Endothelial cell of umbilical vein (primary cell): Measurements from ENCODE around the gene MMP25. TPM values are rescaled to one million over a fixed set of nuclear protein-coding genes. Genes with fewer than 3 reads are reported as not detected.
A peak's percentile ranks its signal among the peaks of the same experiment; 100 is the strongest.

ENCODE experiments used
- BruUV-seq: library from RNA; stranded (reverse); fragments of 400-500 nt; replicated peaks from 2 replicates; lab custom pipeline; 2021; lab: Mats Ljungman, UMichigan
- CTCF ChIA-PET: fragments of 300-600, 350-600 bp; sonication (Branson Sonifier 250); formaldehyde crosslinking; loops from one replicate; lab custom pipeline; 2021; ENCODE audit warnings: antibody characterized with exemption, inconsistent platforms; lab: Charles Lee
- POLR2A ChIA-PET: fragments of 300-600, 350-600 bp; sonication (Branson Sonifier 250); formaldehyde crosslinking; loops from one replicate; lab custom pipeline; 2021; ENCODE audit warnings: antibody characterized with exemption, inconsistent platforms; lab: Charles Lee
- DNase-seq: peaks from one replicate; pipeline ENCODE4 v3.0.0-alpha.2; 2011; ENCODE audit warnings: low read depth, low spot score
- FAIRE-seq: peaks from 2 replicates; lab custom pipeline; 2011; peaks lifted over from hg19 to GRCh38; lab: Jason Lieb, UNC
- H2AFZ ChIP-seq: 2 replicates; pipeline ENCODE4 v1.6.0; 2012; ENCODE audit warnings: low read depth, low read length, control low read depth, inconsistent platforms
- H3K27ac ChIP-seq: 2 replicates; pipeline ENCODE4 v1.5.1; 2011; ENCODE audit warnings: low read depth, mild to moderate bottlenecking, control low read depth, low read length, moderate library complexity; ENCODE audit not compliant: insufficient read depth
- H3K27me3 ChIP-seq, 2 experiments: 2 replicates each; pipeline versions ENCODE4 v1.6.0 to v1.6.1; 2011; ENCODE audit warnings: low read length in 2 of 2, mixed read lengths in 1 of 2; ENCODE audit not compliant: control insufficient read depth in 2 of 2, insufficient read depth in 2 of 2
- H3K36me3 ChIP-seq, 2 experiments: 2 replicates in 1 of 2; 3 replicates in 1 of 2; pipeline ENCODE4 v1.5.1; 2011; ENCODE audit warnings: low read length in 2 of 2, mild to moderate bottlenecking in 1 of 2, moderate library complexity in 1 of 2; ENCODE audit not compliant: control insufficient read depth in 2 of 2, insufficient read depth in 2 of 2; ENCODE audit errors: extremely low read depth in 1 of 2
- H3K4me1 ChIP-seq: 3 replicates; pipeline ENCODE4 v1.5.1; 2011; ENCODE audit warnings: mild to moderate bottlenecking, low read length; ENCODE audit not compliant: control insufficient read depth, insufficient read depth; ENCODE audit errors: extremely low read depth
- H3K4me2 ChIP-seq: 2 replicates; pipeline ENCODE4 v1.6.1; 2011; ENCODE audit warnings: low read length, control low read depth, mixed read lengths; ENCODE audit not compliant: insufficient read depth
- H3K4me3 ChIP-seq, 3 experiments: fragments of 200-600 bp in 1 of 3; sonication (generic), shearing (Covaris generic) in 1 of 3; replicated peaks in 1 of 3; 2 replicates each; pipeline ENCODE4 v1.5.1; 2011 to 2016; ENCODE audit warnings: control low read depth in 3 of 3, low read length in 3 of 3, mild to moderate bottlenecking in 2 of 3, inconsistent platforms in 1 of 3, low read depth in 1 of 3, moderate library complexity in 1 of 3; ENCODE audit not compliant: insufficient read depth in 1 of 3
- H3K79me2 ChIP-seq: 2 replicates; pipeline ENCODE4 v1.6.0; 2012; ENCODE audit warnings: low read length, inconsistent platforms; ENCODE audit not compliant: control insufficient read depth, insufficient read depth
- H3K9ac ChIP-seq: replicated peaks from 2 replicates; pipeline ENCODE3; 2011; ENCODE audit warnings: low read length, control low read depth; ENCODE audit not compliant: insufficient read depth; ENCODE audit errors: extremely low read depth
- H3K9me1 ChIP-seq: replicated peaks from 3 replicates; pipeline ENCODE4 v1.6.0; 2011; ENCODE audit warnings: mild to moderate bottlenecking, low read length; ENCODE audit not compliant: control insufficient read depth, insufficient read depth; ENCODE audit errors: extremely low read depth
- H3K9me3 ChIP-seq: replicated peaks from 2 replicates; pipeline ENCODE4 v1.5.1; 2012; ENCODE audit warnings: low read length, inconsistent platforms; ENCODE audit not compliant: control insufficient read depth, insufficient read depth
- H4K20me1 ChIP-seq: replicated peaks from 2 replicates; pipeline ENCODE3; 2011; ENCODE audit warnings: mild to moderate bottlenecking, low read length; ENCODE audit not compliant: control insufficient read depth, insufficient read depth; ENCODE audit errors: extremely low read depth
- CTCF ChIP-seq, 2 donors: IDR thresholded peaks; 1 replicate in 1 of 2; 2 replicates in 1 of 2; pipeline ENCODE4 v1.5.1; 2011; ENCODE audit warnings: low read length in 2 of 2, mild to moderate bottlenecking in 2 of 2, moderate library complexity in 2 of 2, control low read depth in 1 of 2, inconsistent platforms in 1 of 2, low read depth in 1 of 2; ENCODE audit not compliant: insufficient read depth in 1 of 2; ENCODE audit errors: extremely low read depth in 1 of 2
- EZH2 ChIP-seq: IDR thresholded peaks from 2 replicates; pipeline ENCODE4 v1.6.1; 2012; ENCODE audit warnings: borderline replicate concordance, low read depth, mild to moderate bottlenecking, moderate library complexity, low read length, inconsistent platforms; ENCODE audit not compliant: severe bottlenecking
- FOS ChIP-seq: IDR thresholded peaks from 2 replicates; pipeline ENCODE4 v1.6.1; 2011; ENCODE audit warnings: mild to moderate bottlenecking, low read length, moderate library complexity, borderline replicate concordance; ENCODE audit not compliant: insufficient read depth
- GATA2 ChIP-seq: IDR thresholded peaks from 2 replicates; pipeline ENCODE4 v1.7.0; 2011; ENCODE audit warnings: low read depth, mild to moderate bottlenecking, moderate library complexity, mixed read lengths, low read length; ENCODE audit not compliant: insufficient read length, insufficient read depth
- JUN ChIP-seq: IDR thresholded peaks from 2 replicates; pipeline ENCODE4 v1.6.1; 2011; ENCODE audit warnings: borderline replicate concordance, low read depth; ENCODE audit not compliant: insufficient read length, insufficient read depth
- MYC ChIP-seq: IDR thresholded peaks from one replicate; pipeline ENCODE4 v1.6.1; 2011; ENCODE audit warnings: mild to moderate bottlenecking, low read depth, low read length
- POLR2A ChIP-seq: IDR thresholded peaks from 2 replicates; pipeline ENCODE4 v1.6.1; 2012; ENCODE audit warnings: low read depth, mild to moderate bottlenecking, control low read depth, low read length
- POLR2AphosphoS5 ChIP-seq: IDR thresholded peaks from 2 replicates; pipeline ENCODE4 v1.6.1; 2012; ENCODE audit warnings: low read depth, mild to moderate bottlenecking, control low read depth, low read length, moderate library complexity; ENCODE audit not compliant: insufficient read depth
- dilution Hi-C: fragments of 300-500 bp; cut with MboI; formaldehyde crosslinking; loops from one replicate; pipeline ENCODE4 v1.15.0; 2019; ENCODE audit warnings: low sequenced_read_pairs; ENCODE audit not compliant: extremely low pct_ligation_motif_present
- intact Hi-C: fragments of 100-400 bp; cut with micrococcal nuclease; formaldehyde crosslinking; loops from one replicate; pipeline ENCODE4 v1.10.0; 2022
- polyA plus RNA-seq, 4 experiments: library from polyadenylated mRNA; depleted of rRNA in 3 of 4; stranded (reverse) in 3 of 4; unstranded in 1 of 4; fragments of >200 nt; gene quantifications; 2 replicates each; pipeline versions ENCODE4 v1.2.1 to v1.2.3, GENCODE V29; 2011 to 2012; ENCODE audit warnings: missing spikeins in 1 of 4
- total RNA-seq: library from RNA; stranded (reverse); gene quantifications from 2 replicates; pipeline ENCODE4 v1.2.3, GENCODE V29; 2021
- TF ChIP-seq, protein P1 (sequence below): IDR thresholded peaks from 2 replicates; pipeline ENCODE4 v1.6.1; 2011; ENCODE audit not compliant: insufficient read depth, insufficient read length

MMP25 gene
- total and polyA plus RNA-seq, 2 donors (not counting 3 experiments of a cell fraction or from before 2014, with no cell fraction given) = 0.08 to 0.35 TPM

GRCh38 chr16:3019594-3020246 is 26.6 kb upstream of the MMP25 start:
- no peak overlapping the region for H3K9ac ChIP-seq
- intact Hi-C loops = loop anchor here (1.0 to 2.0 kb wide), 3 partner anchors 15 to 115 kb away; partner anchors contain the start of gene PAQR4
- H3K4me2 ChIP-seq = no peak overlapping the region
- H4K20me1 ChIP-seq = no peaks in the 10 kb centered on the region
- H2AFZ ChIP-seq = peak overlapping the region; percentile 18
- no peaks in the 10 kb centered on the region for H3K9me1 ChIP-seq
- dilution Hi-C loops = no loop called here
- ChIA-PET POLR2A (interaction anchor here (0.5 to 2.2 kb wide), 7 partner anchors 7 to 1563 kb away, joined by 3 to 16 read pairs (median 6); partner anchors contain the start of gene ZNF213), CTCF (interaction anchor here (1.1 to 6.1 kb wide), 7 partner anchors 8 to 39 kb away, joined by 3 to 52 read pairs (median 9); no protein-coding TSS in a partner anchor)
- BruUV-seq = no TSS peak
- DNase-seq (no peak), FAIRE-seq (peak; percentile 75)
- H3K27me3 ChIP-seq = peaks cover 0 to 2% of the 10 kb centered on the region in 2 experiments
- TF ChIP-seq EZH2 = no peak
- TF ChIP-seq, protein P1, sequence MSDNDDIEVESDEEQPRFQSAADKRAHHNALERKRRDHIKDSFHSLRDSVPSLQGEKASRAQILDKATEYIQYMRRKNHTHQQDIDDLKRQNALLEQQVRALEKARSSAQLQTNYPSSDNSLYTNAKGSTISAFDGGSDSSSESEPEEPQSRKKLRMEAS = no peak
- no peak for TF ChIP-seq GATA2
- no peak for TF ChIP-seq POLR2AphosphoS5
- TF ChIP-seq CTCF (IDR thresholded peaks at IDR 0.05; ENCODE audit: extremely low read depth in 1 of 2, insufficient read depth in 1 of 2, low read depth in 1 of 2, low read length in 2 of 2) = no peak
- TF ChIP-seq MYC = no peak
- TF ChIP-seq JUN = no peak
- TF ChIP-seq FOS = no peak
- TF ChIP-seq POLR2A = no peak
- H3K4me1 ChIP-seq = peaks cover 18% of the 10 kb centered on the region
- no peak overlapping the region for H3K27ac ChIP-seq
- H3K9me3 ChIP-seq = no peaks in the 10 kb centered on the region
- H3K36me3 ChIP-seq = no peaks in the 10 kb centered on the region
- peaks cover 2% of the 10 kb centered on the region for H3K79me2 ChIP-seq
- peak overlapping the region in 1 of 3 experiments; percentile 16 for H3K4me3 ChIP-seq
